Upper lobe of left lung (tissue), 6 donors: ENCODE results near the gene TOPBP1. TPM values are rescaled to one million over a fixed set of nuclear protein-coding genes. Genes with fewer than 3 reads are reported as not detected.
"Not testable (repeated sequence)": the region's sequence is repeated elsewhere in the genome, so short reads cannot be mapped to it uniquely, and the experiment has no call there.

Source experiments
- ATAC-seq, 2 donors: fragments of 200-7000 bp; cut with Tn5 transposase; one replicate each; pipeline ENCODE4 v1.9.1; 2022; ENCODE audit warnings: mild to moderate bottlenecking in 2 of 2, moderate library complexity in 2 of 2; ENCODE audit not compliant: low FRiP score in 2 of 2
- DNase-seq, 2 donors: peaks; one replicate each; pipeline ENCODE4 v3.0.0-alpha.2; 2019 to 2020
- H3K27ac ChIP-seq, 4 donors: fragments of 200-600 bp; sonication (generic); one replicate each; pipeline ENCODE4 v1.5.1; 2016 to 2019
- H3K27me3 ChIP-seq, 4 donors: fragments of 200-600 bp; sonication (generic); one replicate each; pipeline ENCODE4 v1.5.1; 2017 to 2019
- H3K36me3 ChIP-seq, 4 donors: fragments of 200-600 bp; sonication (generic); one replicate each; pipeline ENCODE4 v1.5.1; 2016 to 2019
- H3K4me1 ChIP-seq, 4 donors: fragments of 200-600 bp; sonication (generic); one replicate each; pipeline ENCODE4 v1.5.1; 2018 to 2019
- H3K4me3 ChIP-seq, 4 donors: fragments of 200-600 bp; sonication (generic); one replicate each; pipeline ENCODE4 v1.5.1; 2017 to 2019; ENCODE audit warnings: mild to moderate bottlenecking in 2 of 4, moderate library complexity in 1 of 4
- H3K9me3 ChIP-seq, 4 donors: fragments of 200-600 bp; sonication (generic); one replicate each; pipeline ENCODE4 v1.5.1; 2018 to 2019
- CTCF ChIP-seq, 6 experiments: fragments of 450-650 bp in 4 of 6; fragments of 200-600 bp in 2 of 6; sonication (generic) in 2 of 6; IDR thresholded peaks; one replicate each; pipeline ENCODE4 v1.5.1; 2016 to 2019; ENCODE audit warnings: antibody characterized with exemption in 6 of 6
- EP300 ChIP-seq, 4 donors: sonication (generic); formaldehyde crosslinking; IDR thresholded peaks; one replicate each; pipeline ENCODE4 v1.5.1; 2017; ENCODE audit warnings: antibody characterized with exemption in 4 of 4, control low read depth in 2 of 4
- POLR2A ChIP-seq, 4 donors: fragments of 450-650 bp; IDR thresholded peaks; one replicate each; pipeline ENCODE4 v1.5.1; 2016 to 2017; ENCODE audit warnings: antibody characterized with exemption in 4 of 4, mild to moderate bottlenecking in 2 of 4
- POLR2AphosphoS5 ChIP-seq, 2 donors: sonication (generic); formaldehyde crosslinking; IDR thresholded peaks; one replicate each; pipeline ENCODE4 v1.5.1; 2017; ENCODE audit warnings: antibody characterized with exemption in 2 of 2
- WGBS, 2 donors: methylation state at CpG; one replicate each; pipeline ENCODE4 v1.1.5; 2017 to 2018; 5-methylcytosine and 5-hydroxymethylcytosine counted together
- small RNA-seq, 4 donors: library from RNA; depleted of rRNA; stranded (forward); fragments of <200 nt; gene quantifications; one replicate each; pipeline ENCODE3, GENCODE V24; 2016
- total RNA-seq, 6 donors: library from RNA; depleted of rRNA in 4 of 6; stranded (reverse); fragments of >200 nt in 4 of 6; gene quantifications; one replicate each; pipeline versions ENCODE4 v1.1.0 to v1.2.1, GENCODE V29; 2016 to 2021
- donor health status: DM: no; HTN: no; CAD: no; lungs with moderate emphysema.
- donor health status: DM: no; HTN: yes; CAD: no; lungs with severe emphysema.

Gene TOPBP1
- total RNA-seq, 6 donors from 2014 or later, result 16.4 to 46.8 (median 22.4) TPM

DNA sequence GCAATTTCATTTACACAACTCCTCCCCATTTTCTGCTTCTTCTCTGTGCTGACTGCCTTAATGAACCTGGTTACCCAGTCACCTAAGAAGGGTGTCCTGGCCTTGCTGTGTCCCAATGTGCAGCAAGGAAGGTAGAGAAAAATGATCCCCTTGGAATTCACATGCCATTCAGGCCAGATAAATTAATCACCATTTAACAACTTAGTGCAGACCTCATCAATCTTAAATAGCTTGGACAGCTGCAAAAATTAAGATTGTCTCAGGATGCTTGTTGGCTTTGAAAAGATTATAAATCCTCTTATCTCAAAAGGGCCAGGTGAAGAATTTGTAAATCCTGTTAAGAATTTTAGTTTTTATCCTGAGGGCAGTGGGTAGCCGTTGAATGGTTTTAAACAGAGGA lies 97.9 kb downstream of the TOPBP1 start:
- no peak for TF ChIP-seq EP300 (IDR thresholded peaks at IDR 0.05)
- TF ChIP-seq POLR2A (IDR thresholded peaks at IDR 0.05), result no peak
- TF ChIP-seq CTCF (IDR thresholded peaks at IDR 0.05), result no peak
- no peak for TF ChIP-seq POLR2AphosphoS5 (IDR thresholded peaks at IDR 0.05)

DNA sequence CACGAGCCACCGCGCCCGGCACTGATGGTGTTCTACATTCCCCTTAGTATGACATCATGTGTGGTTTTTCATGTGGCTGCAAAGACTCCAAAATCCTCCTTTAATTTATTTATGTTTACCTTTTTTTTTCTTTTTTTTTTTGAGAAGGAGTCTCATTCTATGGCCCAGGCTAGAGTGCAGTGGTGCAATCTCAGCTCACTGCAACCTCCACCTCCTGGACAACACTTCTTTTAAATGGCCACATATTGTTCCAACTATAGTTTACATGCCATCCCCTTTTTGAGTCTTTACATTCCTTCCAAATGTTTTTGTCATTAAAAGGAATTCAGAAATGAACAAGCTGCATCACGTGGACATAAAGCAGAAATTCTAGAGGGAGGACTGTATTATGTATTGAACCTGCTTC lies 98.6 kb downstream of the TOPBP1 start:
- Histone ChIP-seq H3K36me3 (no peaks in the 10 kb centered on the region), H3K4me3 (no peak overlapping the region), H3K4me1 (no peaks in the 10 kb centered on the region), H3K27me3 (no peaks in the 10 kb centered on the region), H3K27ac (no peak overlapping the region), H3K9me3 (no peaks in the 10 kb centered on the region)
- TF ChIP-seq CTCF (IDR thresholded peaks at IDR 0.05) (no peak), POLR2A (IDR thresholded peaks at IDR 0.05) (no peak), EP300 (IDR thresholded peaks at IDR 0.05) (no peak), POLR2AphosphoS5 (IDR thresholded peaks at IDR 0.05) (no peak)
- no peak for ATAC-seq
- 77 to 86% methylated on average over 5 of the region's 5 CpGs for WGBS, 2 donors
- DNase-seq, result no peak

More for the DNA sequence above, 97.9 kb downstream of the TOPBP1 start:
- no peak for ATAC-seq
- Histone ChIP-seq H3K9me3 (no peaks in the 10 kb centered on the region), H3K36me3 (no peaks in the 10 kb centered on the region), H3K27ac (no peak overlapping the region), H3K27me3 (no peaks in the 10 kb centered on the region), H3K4me3 (no peak overlapping the region), H3K4me1 (no peaks in the 10 kb centered on the region)
- 75% methylated on average over 1 of the region's 1 CpG for WGBS, 2 donors
- no peak for DNase-seq

- 88 to 100% methylated on average over 1 of the region's 1 CpG for WGBS, 2 donors
- H3K4me1 ChIP-seq, result no peaks in the 10 kb centered on the region
- TF ChIP-seq POLR2A (IDR thresholded peaks at IDR 0.05) (no peak), EP300 (IDR thresholded peaks at IDR 0.05) (no peak), POLR2AphosphoS5 (IDR thresholded peaks at IDR 0.05) (no peak), CTCF (IDR thresholded peaks at IDR 0.05) (no peak)
- no peaks in the 10 kb centered on the region for H3K9me3 ChIP-seq
- H3K4me3 ChIP-seq, result no peak overlapping the region
- H3K36me3 ChIP-seq, result no peaks in the 10 kb centered on the region
- DNase-seq (no peak), ATAC-seq (no peak)
- no peak overlapping the region for H3K27ac ChIP-seq
- no peaks in the 10 kb centered on the region for H3K27me3 ChIP-seq
Measured at GRCh38 chr3:133562376-133562775, 99.4 kb downstream of the TOPBP1 start.

DNA sequence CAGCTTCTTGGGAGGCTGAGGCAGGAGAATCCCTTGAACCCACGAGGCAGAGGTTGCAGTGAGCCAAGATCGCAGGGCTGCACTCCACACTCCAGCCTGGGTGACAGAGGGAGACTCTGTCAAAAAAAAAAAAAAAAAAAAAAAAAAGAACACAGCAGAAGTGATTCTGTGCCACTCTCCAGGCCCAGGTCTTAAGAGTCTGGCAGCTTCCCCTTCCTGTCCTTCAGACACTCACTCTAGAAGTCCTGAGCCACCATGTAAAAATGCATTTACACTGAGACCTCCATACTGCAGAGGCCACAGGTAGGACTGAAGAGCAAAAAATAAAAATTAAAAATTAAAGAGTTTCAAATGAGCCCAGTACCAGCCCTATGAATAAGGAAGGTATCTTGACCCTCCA lies 100.1 kb downstream of the TOPBP1 start:
- no peak for TF ChIP-seq POLR2AphosphoS5 (IDR thresholded peaks at IDR 0.05)
- TF ChIP-seq CTCF (IDR thresholded peaks at IDR 0.05), result no peak
- TF ChIP-seq EP300 (IDR thresholded peaks at IDR 0.05), result no peak
- no peak for TF ChIP-seq POLR2A (IDR thresholded peaks at IDR 0.05)
- Histone ChIP-seq H3K4me1 (no peaks in the 10 kb centered on the region), H3K9me3 (no peaks in the 10 kb centered on the region), H3K27me3 (no peaks in the 10 kb centered on the region), H3K4me3 (no peak overlapping the region), H3K36me3 (no peaks in the 10 kb centered on the region), H3K27ac (no peak overlapping the region)
- ATAC-seq, result no peak
- no peak for DNase-seq
- WGBS, 2 donors, result 74 to 94% methylated on average over 2 of the region's 2 CpGs

GRCh38 chr3:133551589-133551988 lies 110.2 kb downstream of the TOPBP1 start:
- not testable (repeated sequence) for H3K9me3 ChIP-seq, H3K36me3 ChIP-seq, H3K4me3 ChIP-seq, DNase-seq, ATAC-seq, H3K27ac ChIP-seq, H3K27me3 ChIP-seq
- peaks cover 5 to 13% (median 9%) of the 10 kb centered on the region in 4 donors for H3K4me1 ChIP-seq
- WGBS, 2 donors, result 96% methylated on average over 13 of the region's 14 CpGs; no CpG with 5 or more reads in 1 of the 2 donors

Small RNAs within 50 kb of the gene (small RNA-seq; reads per million reads assigned to genes)
- gene RF00438 (0 reads per million in 4 donors), gene RNA5SP140 (0 reads per million in 4 donors), gene RNU6-678P (0 reads per million in 4 donors)

Other genes with a start within 250 kb of the TOPBP1 start
- gene CDV3, start 88.3 kb downstream of the TOPBP1 start, total RNA-seq, result 100 to 1,000 TPM in 4 of 6 donors, 10 to 100 TPM in 2; 58.3 to 181 (median 161) TPM
- gene TF, start 84.5 kb upstream of the TOPBP1 start, total RNA-seq, result 10 to 100 TPM in 2 of 6 donors, 1 to 10 TPM in 3, under 1 TPM in 1; 0.61 to 15.5 (median 3.7) TPM
- 10 to 100 TPM in 5 of 6 donors, 1 to 10 TPM in 1; 7.3 to 73.8 (median 34.2) TPM for gene SRPRB, start 143.9 kb upstream of the TOPBP1 start, total RNA-seq
- gene RAB6B, start 233.9 kb upstream of the TOPBP1 start, total RNA-seq, result 1 to 10 TPM in 5 of 6 donors, under 1 TPM in 1; 1.00 to 6.3 (median 2.8) TPM